Nephron (organoid): Measurements from ENCODE around the gene POLR1B.

Experiments
- H3K27ac Mint-ChIP-seq, 3 experiments: 2 replicates each; pipeline ENCODE4 v1.8.0; 2020; ENCODE audit warnings: mixed read lengths in 3 of 3, mild to moderate bottlenecking in 2 of 3, moderate library complexity in 1 of 3
- H3K27me3 Mint-ChIP-seq: 2 replicates; pipeline ENCODE4 v1.8.0; 2021; ENCODE audit warnings: low read depth, mild to moderate bottlenecking, moderate library complexity, mixed read lengths
- H3K36me3 Mint-ChIP-seq: 2 replicates; pipeline ENCODE4 v1.8.0; 2020; ENCODE audit warnings: low read depth, mixed read lengths
- H3K4me1 Mint-ChIP-seq: 2 replicates; pipeline ENCODE4 v1.8.0; 2020; ENCODE audit warnings: mixed read lengths
- H3K4me3 Mint-ChIP-seq, 3 experiments: 2 replicates each; pipeline ENCODE4 v1.8.0; 2020; ENCODE audit warnings: mild to moderate bottlenecking in 3 of 3, mixed read lengths in 3 of 3, moderate library complexity in 2 of 3
- H3K9me3 Mint-ChIP-seq: 2 replicates; pipeline ENCODE4 v1.8.0; 2020; ENCODE audit warnings: mixed read lengths
- CTCF ChIP-seq, 3 experiments: fragments of 200-600 bp; sonication (generic); IDR thresholded peaks; one replicate each; pipeline ENCODE4 v1.5.0; 2021; ENCODE audit warnings: antibody characterized with exemption in 3 of 3; ENCODE audit not compliant: unreplicated experiment in 3 of 3

Gene POLR1B

GRCh38 chr2:112539306-112539705 lies 3.0 kb upstream of the POLR1B start:
- TF ChIP-seq CTCF (IDR thresholded peaks at IDR 0.05; ENCODE audit: unreplicated experiment in 3 of 3): no peak
- peak overlapping the region; percentile 1 to 40 (median 27) for H3K4me3 Mint-ChIP-seq
- peaks cover 5% of the 10 kb centered on the region for H3K4me1 Mint-ChIP-seq
- no peaks in the 10 kb centered on the region for H3K36me3 Mint-ChIP-seq
- H3K27ac Mint-ChIP-seq: peak overlapping the region in 1 of 3 experiments; percentile 13
- no peaks in the 10 kb centered on the region for H3K9me3 Mint-ChIP-seq
- peaks cover 3% of the 10 kb centered on the region for H3K27me3 Mint-ChIP-seq

- no peaks in the 10 kb centered on the region for H3K36me3 Mint-ChIP-seq
- H3K4me1 Mint-ChIP-seq: peaks cover 5% of the 10 kb centered on the region
- TF ChIP-seq CTCF (IDR thresholded peaks at IDR 0.05; ENCODE audit: unreplicated experiment in 3 of 3): no peak
- no peaks in the 10 kb centered on the region for H3K9me3 Mint-ChIP-seq
- H3K27me3 Mint-ChIP-seq: peaks cover 3% of the 10 kb centered on the region
- H3K4me3 Mint-ChIP-seq: no peak overlapping the region
- H3K27ac Mint-ChIP-seq: peak overlapping the region in 2 of 3 experiments; percentile 39 to 86
Observed at GRCh38 chr2:112540906-112541305, 1.4 kb upstream of the POLR1B start.

GRCh38 chr2:112541315-112542122 lies 746 bp upstream of the POLR1B start:
- Mint-ChIP-seq H3K27ac (no peak overlapping the region), H3K36me3 (no peaks in the 10 kb centered on the region), H3K9me3 (no peaks in the 10 kb centered on the region), H3K4me3 (no peak overlapping the region), H3K4me1 (peaks cover 5% of the 10 kb centered on the region), H3K27me3 (peaks cover 3% of the 10 kb centered on the region)
- no peak for TF ChIP-seq CTCF (IDR thresholded peaks at IDR 0.05; ENCODE audit: unreplicated experiment in 3 of 3)

- no peak overlapping the region for H3K27ac Mint-ChIP-seq
Observed at GRCh38 chr2:112542984-112543661, 858 bp downstream of the POLR1B start.

GRCh38 chr2:112547333-112547732 lies 5.1 kb downstream of the POLR1B start:
- H3K27me3 Mint-ChIP-seq: no peaks in the 10 kb centered on the region
- no peak for TF ChIP-seq CTCF (IDR thresholded peaks at IDR 0.05; ENCODE audit: unreplicated experiment in 3 of 3)
- no peaks in the 10 kb centered on the region for H3K9me3 Mint-ChIP-seq
- H3K4me3 Mint-ChIP-seq: no peak overlapping the region
- peaks cover 39% of the 10 kb centered on the region for H3K36me3 Mint-ChIP-seq
- H3K4me1 Mint-ChIP-seq: no peaks in the 10 kb centered on the region
- H3K27ac Mint-ChIP-seq: peak overlapping the region in 2 of 3 experiments; percentile 6 to 8

More at GRCh38 chr2:112542984-112543661, 858 bp downstream of the POLR1B start:
- H3K9me3 Mint-ChIP-seq: no peaks in the 10 kb centered on the region
- H3K4me1 Mint-ChIP-seq: peaks cover 5% of the 10 kb centered on the region
- peaks cover 3% of the 10 kb centered on the region for H3K27me3 Mint-ChIP-seq
- H3K36me3 Mint-ChIP-seq: peaks cover 9% of the 10 kb centered on the region
- no peak overlapping the region for H3K4me3 Mint-ChIP-seq
- no peak for TF ChIP-seq CTCF (IDR thresholded peaks at IDR 0.05; ENCODE audit: unreplicated experiment in 3 of 3)
